ENCODE data around the gene DLX3. TPM values are rescaled to one million over a fixed set of nuclear protein-coding genes. Genes with fewer than 3 reads are reported as not detected.

The DLX3 gene
- total and polyA plus RNA-seq, 2 of the 8 experiments (the other 6 are each of a cell fraction or from before 2014, with no cell fraction given) = 0.15 to 0.20 TPM

DNA sequence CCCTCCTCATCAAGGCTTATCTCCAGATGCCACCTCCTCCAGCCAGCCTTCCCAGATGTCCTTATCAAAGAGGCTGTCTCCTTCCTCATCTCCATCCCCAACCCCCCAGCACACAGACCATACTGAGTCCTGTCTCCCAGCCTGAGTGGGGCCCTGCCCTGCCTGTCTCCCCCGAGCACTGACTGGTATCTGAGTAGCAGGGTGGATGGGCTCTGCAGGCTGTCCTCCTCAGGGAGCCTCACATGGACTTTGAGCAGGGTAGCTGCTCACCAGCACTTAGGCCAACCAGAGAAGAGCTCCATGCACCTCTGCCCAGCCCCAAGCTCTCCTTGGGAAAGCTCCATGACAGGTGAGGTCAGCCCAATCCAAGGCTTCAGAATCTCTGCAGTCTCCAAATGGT, 40.9 kb upstream of the DLX3 start:
- POLR2A ChIA-PET (ENCODE audit: partially characterized antibody) = interaction anchor here (0.9 kb wide), 2 partner anchors 9 to 20 kb away, joined by 3 read pairs; partner anchors contain the start of gene ITGA3
- H4K5ac ChIP-seq (ENCODE audit: insufficient read length, low read depth, low read length) = no peak overlapping the region
- H4K8ac ChIP-seq (ENCODE audit: extremely low read depth, insufficient read depth, low read length) = no peak overlapping the region
- H3K9me3 ChIP-seq (ENCODE audit: insufficient read depth in 2 of 2, low read depth in 1 of 2, low read length in 1 of 2) = no peaks in the 10 kb centered on the region
- H3K23ac ChIP-seq (ENCODE audit: insufficient read length) = no peak overlapping the region
- no peak overlapping the region for H2AK5ac ChIP-seq (ENCODE audit: low read depth, low read length)
- H3K56ac ChIP-seq (replicated peaks; ENCODE audit: insufficient read length, low read depth, low read length) = no peak overlapping the region
- H3K4ac ChIP-seq (replicated peaks; ENCODE audit: insufficient read length, low read depth, low read length) = no peak overlapping the region
- no peak overlapping the region for H3K18ac ChIP-seq (ENCODE audit: extremely low read depth, low read length)
- 87% methylated on average over 1 of the region's 1 CpG; no CpG with 5 or more reads in 1 of the 2 experiments for WGBS, 2 experiments (ENCODE audit: extremely low coverage in 1 of 2, insufficient coverage in 1 of 2, insufficient read length in 1 of 2, insufficient replicate concordance in 2 of 2, low coverage in 1 of 2, low lambda C conversion rate in 2 of 2, missing lambda C conversion rate in 1 of 2)
- H2BK15ac ChIP-seq (ENCODE audit: low read length) = no peak overlapping the region
- H3K4me1 ChIP-seq (replicated peaks in 1 of 4; ENCODE audit: control insufficient read depth in 3 of 4, insufficient read depth in 4 of 4, low read length in 3 of 4) = peaks cover 0 to 9% (median 0%) of the 10 kb centered on the region in 4 experiments; a peak in 3 of 7 replicates
- H3K9ac ChIP-seq (replicated peaks in 1 of 4; ENCODE audit: extremely low read depth in 1 of 4, low read depth in 3 of 4, low read length in 3 of 4) = no peak overlapping the region
- no peak overlapping the region for H3K4me3 ChIP-seq (ENCODE audit: extremely low read depth in 1 of 4, insufficient read depth in 2 of 4, low read depth in 3 of 4, low read length in 4 of 4)
- H2AFZ ChIP-seq (ENCODE audit: low read length) = no peak overlapping the region
- no peaks in the 10 kb centered on the region for H3K23me2 ChIP-seq (ENCODE audit: low read depth, low read length)
- no peak overlapping the region for H2BK120ac ChIP-seq (replicated peaks; ENCODE audit: low read depth, low read length)
- DNase-seq (ENCODE audit: low read depth in 1 of 2, low spot score in 2 of 2) = no peak
- no peak overlapping the region for H2BK12ac ChIP-seq (ENCODE audit: low read depth, low read length)
- CTCF ChIA-PET (ENCODE audit: partially characterized antibody) = interaction anchor here (1.0 to 2.6 kb wide), 11 partner anchors 8 to 58 kb away, joined by 4 to 15 read pairs (median 7); partner anchors contain the start of genes ITGA3 and PDK2
- no peaks in the 10 kb centered on the region for H3K79me1 ChIP-seq (ENCODE audit: low read depth, low read length)
- H3K4me2 ChIP-seq (ENCODE audit: insufficient read depth in 1 of 2, low read depth in 2 of 2, low read length in 2 of 2) = no peak overlapping the region
- no peaks in the 10 kb centered on the region for H4K20me1 ChIP-seq (replicated peaks in 1 of 2; ENCODE audit: control insufficient read depth in 1 of 2, insufficient read depth in 2 of 2, low read length in 2 of 2)
- no peak overlapping the region for H4K91ac ChIP-seq (replicated peaks; ENCODE audit: insufficient read length, low read length)
- no peak for FAIRE-seq
- no peaks in the 10 kb centered on the region; a peak in 1 of 7 replicates for H3K27me3 ChIP-seq (replicated peaks in 1 of 4; ENCODE audit: control insufficient read depth in 3 of 4, extremely low read depth in 1 of 4, insufficient read depth in 3 of 4, low read length in 3 of 4)
- H3K79me2 ChIP-seq (ENCODE audit: control insufficient read depth in 1 of 2, insufficient read depth in 2 of 2, low read length in 2 of 2) = no peaks in the 10 kb centered on the region
- no peak overlapping the region for H2BK20ac ChIP-seq (ENCODE audit: low read length)
- no peak overlapping the region for H3K14ac ChIP-seq (ENCODE audit: insufficient read length)
- H2BK5ac ChIP-seq (ENCODE audit: low read depth, low read length) = no peak overlapping the region
- H3K36me3 ChIP-seq (ENCODE audit: control insufficient read depth in 2 of 4, insufficient read depth in 4 of 4, low read length in 3 of 4) = no peaks in the 10 kb centered on the region
- no peak overlapping the region for H3K27ac ChIP-seq (ENCODE audit: low read depth, low read length)
- TF ChIP-seq YY1 (IDR thresholded peaks at IDR 0.05; ENCODE audit: low read depth, low read length) (no peak), CHD2 (IDR thresholded peaks at IDR 0.05; ENCODE audit: low read length) (no peak), TCF12 (IDR thresholded peaks at IDR 0.05; ENCODE audit: low read depth, low read length) (no peak), TEAD4 (IDR thresholded peaks at IDR 0.05; ENCODE audit: low read depth, low read length) (no peak), NRF1 (IDR thresholded peaks at IDR 0.05; ENCODE audit: low read depth, low read length) (no peak), POLR2A (IDR thresholded peaks at IDR 0.05; ENCODE audit: control extremely low read depth in 1 of 2, low read depth in 2 of 2, low read length in 2 of 2) (no peak), EZH2 (IDR thresholded peaks at IDR 0.05; ENCODE audit: low read depth, low read length, severe bottlenecking) (no peak)
- TF ChIP-seq, protein P1, sequence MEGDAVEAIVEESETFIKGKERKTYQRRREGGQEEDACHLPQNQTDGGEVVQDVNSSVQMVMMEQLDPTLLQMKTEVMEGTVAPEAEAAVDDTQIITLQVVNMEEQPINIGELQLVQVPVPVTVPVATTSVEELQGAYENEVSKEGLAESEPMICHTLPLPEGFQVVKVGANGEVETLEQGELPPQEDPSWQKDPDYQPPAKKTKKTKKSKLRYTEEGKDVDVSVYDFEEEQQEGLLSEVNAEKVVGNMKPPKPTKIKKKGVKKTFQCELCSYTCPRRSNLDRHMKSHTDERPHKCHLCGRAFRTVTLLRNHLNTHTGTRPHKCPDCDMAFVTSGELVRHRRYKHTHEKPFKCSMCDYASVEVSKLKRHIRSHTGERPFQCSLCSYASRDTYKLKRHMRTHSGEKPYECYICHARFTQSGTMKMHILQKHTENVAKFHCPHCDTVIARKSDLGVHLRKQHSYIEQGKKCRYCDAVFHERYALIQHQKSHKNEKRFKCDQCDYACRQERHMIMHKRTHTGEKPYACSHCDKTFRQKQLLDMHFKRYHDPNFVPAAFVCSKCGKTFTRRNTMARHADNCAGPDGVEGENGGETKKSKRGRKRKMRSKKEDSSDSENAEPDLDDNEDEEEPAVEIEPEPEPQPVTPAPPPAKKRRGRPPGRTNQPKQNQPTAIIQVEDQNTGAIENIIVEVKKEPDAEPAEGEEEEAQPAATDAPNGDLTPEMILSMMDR (IDR thresholded peaks at IDR 0.05; ENCODE audit: control extremely low read depth in 1 of 3, insufficient read depth in 1 of 3, low read depth in 1 of 3, low read length in 3 of 3) = no peak
- TF ChIP-seq, protein P2, sequence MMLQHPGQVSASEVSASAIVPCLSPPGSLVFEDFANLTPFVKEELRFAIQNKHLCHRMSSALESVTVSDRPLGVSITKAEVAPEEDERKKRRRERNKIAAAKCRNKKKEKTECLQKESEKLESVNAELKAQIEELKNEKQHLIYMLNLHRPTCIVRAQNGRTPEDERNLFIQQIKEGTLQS (IDR thresholded peaks at IDR 0.05; ENCODE audit: insufficient read depth, low read depth, low read length) = no peak
- TF ChIP-seq, protein P3, sequence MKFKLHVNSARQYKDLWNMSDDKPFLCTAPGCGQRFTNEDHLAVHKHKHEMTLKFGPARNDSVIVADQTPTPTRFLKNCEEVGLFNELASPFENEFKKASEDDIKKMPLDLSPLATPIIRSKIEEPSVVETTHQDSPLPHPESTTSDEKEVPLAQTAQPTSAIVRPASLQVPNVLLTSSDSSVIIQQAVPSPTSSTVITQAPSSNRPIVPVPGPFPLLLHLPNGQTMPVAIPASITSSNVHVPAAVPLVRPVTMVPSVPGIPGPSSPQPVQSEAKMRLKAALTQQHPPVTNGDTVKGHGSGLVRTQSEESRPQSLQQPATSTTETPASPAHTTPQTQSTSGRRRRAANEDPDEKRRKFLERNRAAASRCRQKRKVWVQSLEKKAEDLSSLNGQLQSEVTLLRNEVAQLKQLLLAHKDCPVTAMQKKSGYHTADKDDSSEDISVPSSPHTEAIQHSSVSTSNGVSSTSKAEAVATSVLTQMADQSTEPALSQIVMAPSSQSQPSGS (IDR thresholded peaks at IDR 0.05; ENCODE audit: low read length) = no peak
